ENCODE results near the gene ZBTB38. TPM values are rescaled to one million over a fixed set of nuclear protein-coding genes. Genes with fewer than 3 reads are reported as not detected.
A peak's percentile ranks its signal among the peaks of the same experiment; 100 is the strongest.

ZBTB38 gene
- total and polyA plus RNA-seq, 2 of the 13 experiments (the other 11 are each of a cell fraction or from before 2014, with no cell fraction given): 26.8 to 51.7 TPM

GRCh38 chr3:141401573-141402475 is 33.5 kb downstream of the ZBTB38 start (continued):
- TF ChIP-seq MTA1 (CRISPR knock-in tag; IDR thresholded peaks at IDR 0.05; ENCODE audit: borderline replicate concordance) (peak; percentile 21; the same call in 1 of the 2 replicates), MTERF4 (CRISPR knock-in tag; IDR thresholded peaks at IDR 0.05) (peak; percentile 49; the same call in 1 of the 2 replicates), RAD21 (CRISPR knock-in tag; IDR thresholded peaks at IDR 0.05) (peak; percentile 38), ZNF704 (CRISPR knock-in tag; IDR thresholded peaks at IDR 0.05; ENCODE audit: borderline replicate concordance) (0 out of 2 replicates have a peak, but pooled peaks have one; percentile 57), ZGPAT (CRISPR knock-in tag; IDR thresholded peaks at IDR 0.05) (no peak), ZBTB43 (CRISPR knock-in tag; conservative IDR thresholded peaks at IDR 0.05) (0 out of 2 replicates have a peak, but pooled peaks have one; percentile 11), AGO1 (IDR thresholded peaks at IDR 0.05; ENCODE audit: low read depth, low read length, poor library complexity, severe bottlenecking) (peak; percentile 16), NFKB2 (CRISPR knock-in tag; IDR thresholded peaks at IDR 0.05; ENCODE audit: borderline replicate concordance) (0 out of 2 replicates have a peak, but pooled peaks have one; percentile 18), NONO (IDR thresholded peaks at IDR 0.05) (no peak), NONO (CRISPR knock-in tag; conservative IDR thresholded peaks at IDR 0.05) (peak; percentile 17; the same call in 1 of the 2 replicates), PATZ1 (CRISPR knock-in tag; IDR thresholded peaks at IDR 0.05) (0 out of 2 replicates have a peak, but pooled peaks have one; percentile 45), GFI1 (CRISPR knock-in tag; IDR thresholded peaks at IDR 0.05; ENCODE audit: borderline replicate concordance) (0 out of 2 replicates have a peak, but pooled peaks have one; percentile 59), POLR2G (IDR thresholded peaks at IDR 0.05; ENCODE audit: low read depth, low read length) (peak; percentile 66), HOXA3 (CRISPR knock-in tag; IDR thresholded peaks at IDR 0.05) (peak; percentile 54), YY1 (IDR thresholded peaks at IDR 0.05; ENCODE audit: insufficient read depth, insufficient replicate concordance, low read depth, low read length) (peak; percentile 92), NR2C2 (CRISPR knock-in tag; IDR thresholded peaks at IDR 0.05; ENCODE audit: borderline replicate concordance) (0 out of 2 replicates have a peak, but pooled peaks have one; percentile 37), ZNF383 (CRISPR knock-in tag; IDR thresholded peaks at IDR 0.05; ENCODE audit: borderline replicate concordance) (0 out of 2 replicates have a peak, but pooled peaks have one; percentile 38), ZBTB2 (CRISPR knock-in tag; IDR thresholded peaks at IDR 0.05; ENCODE audit: low read depth) (0 out of 2 replicates have a peak, but pooled peaks have one; percentile 30)

Data from HepG2 (cell line).